ENCODE results near the gene CHRNA7.

The CHRNA7 gene

DNA sequence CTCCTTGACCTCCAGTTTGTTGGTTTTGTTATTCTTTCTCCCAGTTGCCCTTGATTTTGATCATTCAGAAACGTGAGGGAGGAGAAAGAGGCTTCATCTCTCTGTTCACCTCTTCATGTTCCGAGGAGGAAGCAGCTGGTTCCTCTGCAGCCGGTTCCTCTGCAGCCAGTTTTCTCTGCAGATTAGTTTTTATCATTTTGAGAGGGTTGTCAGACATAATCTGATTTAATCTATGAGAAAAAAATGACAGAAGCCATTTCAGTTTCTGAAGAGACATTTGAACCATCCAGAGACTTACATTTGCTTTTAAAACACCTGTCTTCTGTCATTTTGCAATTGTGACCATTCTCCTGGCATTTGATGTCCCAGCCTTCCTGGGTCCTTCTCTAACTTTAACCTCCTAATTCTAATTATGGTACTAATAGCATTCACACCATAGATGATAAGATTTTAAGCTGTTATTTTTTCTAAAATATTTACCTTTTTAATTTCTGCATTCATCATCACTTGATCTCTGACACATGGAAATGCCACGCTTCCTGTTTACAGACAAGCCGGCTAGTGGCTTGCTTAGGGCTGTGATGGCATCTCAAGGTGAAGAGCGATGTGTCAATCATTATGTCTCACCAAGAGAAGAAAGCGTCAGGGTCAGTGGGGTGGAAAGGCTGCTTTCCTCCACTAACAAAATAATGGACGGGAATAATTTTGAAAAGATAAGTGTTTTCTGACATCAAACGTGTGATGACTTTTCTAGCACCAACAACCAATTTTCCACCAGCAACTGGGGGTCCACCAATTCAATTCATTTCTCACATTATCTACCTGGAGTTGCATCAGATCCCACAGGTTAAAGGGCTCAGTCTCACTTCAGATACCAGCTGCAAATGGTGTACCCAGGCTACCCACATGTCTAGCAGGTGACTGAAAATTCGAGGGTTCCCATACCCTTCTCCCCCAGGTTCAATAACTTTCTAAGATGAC, 76.4 kb downstream of the CHRNA7 start:
- no peak overlapping the region for H3K4me3 ChIP-seq (ENCODE audit: low read depth in 1 of 2, low read length in 2 of 2)

DNA sequence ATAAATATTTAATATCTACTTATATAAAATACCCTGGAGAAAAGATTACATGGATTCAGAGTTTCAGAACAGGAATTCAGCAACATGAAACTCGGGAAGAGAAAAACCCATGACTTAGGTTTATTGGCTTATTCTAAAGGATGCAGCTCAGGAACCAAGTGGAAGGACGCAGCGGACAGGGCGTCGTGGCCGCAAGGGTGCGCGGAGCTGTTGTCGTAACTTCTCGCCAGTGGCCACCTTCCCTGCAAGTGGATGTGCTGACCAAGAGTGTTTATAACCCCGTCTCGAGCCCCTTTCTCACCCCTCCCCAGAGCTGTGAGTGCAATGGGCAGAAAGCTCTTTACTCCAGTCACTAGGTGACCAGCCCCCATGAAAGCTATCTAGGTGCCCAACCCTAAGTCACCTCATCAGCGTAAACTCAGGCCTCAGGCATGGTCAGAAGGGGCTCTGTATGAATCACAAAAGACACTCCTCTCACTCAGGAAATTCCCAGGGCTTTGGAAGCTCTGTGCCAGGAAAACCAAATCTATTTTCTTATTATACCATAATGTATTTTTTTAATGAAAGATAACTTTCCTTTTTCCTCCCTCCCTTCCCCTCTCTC, 77.3 kb downstream of the CHRNA7 start:
- H3K4me3 ChIP-seq (ENCODE audit: low read depth in 1 of 2, low read length in 2 of 2): no peak overlapping the region
- no peaks in the 10 kb centered on the region for H3K36me3 ChIP-seq (ENCODE audit: control insufficient read depth in 1 of 2, insufficient read depth in 2 of 2, low read length in 2 of 2)
- no peaks in the 10 kb centered on the region for H3K27me3 ChIP-seq (ENCODE audit: low read depth, low read length)
- no peaks in the 10 kb centered on the region for H3K4me1 ChIP-seq (ENCODE audit: control insufficient read depth in 1 of 2, insufficient read depth in 2 of 2, low read length in 2 of 2)
- no peak overlapping the region for H3K27ac ChIP-seq (ENCODE audit: low read length)
- H3K9me3 ChIP-seq (ENCODE audit: control insufficient read depth in 1 of 2, low read length in 2 of 2): no peaks in the 10 kb centered on the region

More for the DNA sequence above, 76.4 kb downstream of the CHRNA7 start:
- Histone ChIP-seq H3K9me3 (ENCODE audit: control insufficient read depth in 1 of 2, low read length in 2 of 2) (no peaks in the 10 kb centered on the region), H3K27me3 (ENCODE audit: low read depth, low read length) (no peaks in the 10 kb centered on the region), H3K4me1 (ENCODE audit: control insufficient read depth in 1 of 2, insufficient read depth in 2 of 2, low read length in 2 of 2) (no peaks in the 10 kb centered on the region), H3K27ac (ENCODE audit: low read length) (no peak overlapping the region), H3K36me3 (ENCODE audit: control insufficient read depth in 1 of 2, insufficient read depth in 2 of 2, low read length in 2 of 2) (no peaks in the 10 kb centered on the region)

DNA sequence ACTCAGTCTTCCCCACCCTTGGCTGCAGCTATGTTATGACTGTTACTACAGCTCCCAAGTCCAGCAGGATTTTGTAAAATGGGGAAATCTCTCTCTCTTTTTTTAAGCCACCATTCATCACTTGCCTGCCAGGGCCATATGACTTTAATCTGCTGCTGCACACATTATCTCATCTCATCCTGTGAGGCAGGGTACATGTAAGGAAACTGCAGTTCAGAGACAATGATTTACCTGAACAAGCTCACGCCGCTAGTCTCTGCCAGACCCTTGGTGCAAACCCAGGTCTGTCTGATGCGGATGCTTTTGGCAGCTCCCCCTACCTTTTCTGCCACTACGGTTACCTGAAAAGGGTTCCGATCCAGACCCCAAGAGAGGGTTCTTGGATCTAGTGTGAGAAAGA, 78.3 kb downstream of the CHRNA7 start:
- Histone ChIP-seq H3K36me3 (ENCODE audit: control insufficient read depth in 1 of 2, insufficient read depth in 2 of 2, low read length in 2 of 2) (no peaks in the 10 kb centered on the region), H3K4me1 (ENCODE audit: control insufficient read depth in 1 of 2, insufficient read depth in 2 of 2, low read length in 2 of 2) (no peaks in the 10 kb centered on the region), H3K27me3 (ENCODE audit: low read depth, low read length) (no peaks in the 10 kb centered on the region), H3K4me3 (ENCODE audit: low read depth in 1 of 2, low read length in 2 of 2) (no peak overlapping the region), H3K9me3 (ENCODE audit: control insufficient read depth in 1 of 2, low read length in 2 of 2) (no peaks in the 10 kb centered on the region), H3K27ac (ENCODE audit: low read length) (no peak overlapping the region)

DNA sequence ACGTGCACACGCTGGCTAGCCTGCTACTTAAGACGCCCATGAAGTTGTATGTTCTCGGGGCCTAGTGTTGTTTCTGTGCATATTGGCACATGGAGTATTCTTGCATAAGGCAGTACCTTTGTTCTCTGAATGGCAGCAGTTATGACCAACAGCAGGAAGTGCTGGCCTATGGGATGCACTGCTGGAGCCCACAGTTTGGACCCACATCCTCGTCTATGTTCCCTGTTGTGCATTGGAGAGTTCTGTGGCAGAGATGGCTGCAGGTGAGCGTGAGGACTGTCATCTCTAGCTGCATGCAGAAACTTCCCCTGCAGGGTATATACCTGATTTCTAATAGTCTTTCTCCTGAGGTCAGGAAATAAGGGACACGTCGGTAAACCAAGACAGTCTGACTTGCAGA, 81.8 kb downstream of the CHRNA7 start:
- H3K27ac ChIP-seq (ENCODE audit: low read length): no peak overlapping the region
- H3K36me3 ChIP-seq (ENCODE audit: control insufficient read depth in 1 of 2, insufficient read depth in 2 of 2, low read length in 2 of 2): no peaks in the 10 kb centered on the region
- H3K9me3 ChIP-seq (ENCODE audit: control insufficient read depth in 1 of 2, low read length in 2 of 2): no peaks in the 10 kb centered on the region
- no peaks in the 10 kb centered on the region for H3K27me3 ChIP-seq (ENCODE audit: low read depth, low read length)
- no peaks in the 10 kb centered on the region for H3K4me1 ChIP-seq (ENCODE audit: control insufficient read depth in 1 of 2, insufficient read depth in 2 of 2, low read length in 2 of 2)
- no peak overlapping the region for H3K4me3 ChIP-seq (ENCODE audit: low read depth in 1 of 2, low read length in 2 of 2)

DNA sequence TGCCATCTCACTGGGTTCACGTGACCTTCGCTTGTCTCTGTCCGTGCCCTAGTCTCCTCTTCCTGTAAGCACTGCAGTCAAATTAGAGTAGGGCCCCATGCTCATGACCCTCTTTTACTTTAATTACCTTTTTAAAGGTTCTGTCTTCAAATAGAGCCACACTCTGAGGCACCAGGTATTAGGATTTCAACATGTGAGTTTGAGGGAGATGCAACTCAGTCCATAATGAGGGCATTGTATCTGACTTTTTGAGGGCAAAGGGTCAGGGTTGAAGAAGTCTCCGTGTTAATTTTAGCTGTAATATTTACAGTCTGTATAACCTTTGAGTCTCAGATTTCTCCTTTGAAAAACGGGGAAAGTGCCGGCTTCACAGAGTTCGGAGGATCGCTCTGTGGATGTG, 82.9 kb downstream of the CHRNA7 start:
- H3K27ac ChIP-seq (ENCODE audit: low read length): no peak overlapping the region
- H3K4me3 ChIP-seq (ENCODE audit: low read depth in 1 of 2, low read length in 2 of 2): no peak overlapping the region
- no peaks in the 10 kb centered on the region for H3K36me3 ChIP-seq (ENCODE audit: control insufficient read depth in 1 of 2, insufficient read depth in 2 of 2, low read length in 2 of 2)
- no peaks in the 10 kb centered on the region for H3K4me1 ChIP-seq (ENCODE audit: control insufficient read depth in 1 of 2, insufficient read depth in 2 of 2, low read length in 2 of 2)
- H3K27me3 ChIP-seq (ENCODE audit: low read depth, low read length): no peaks in the 10 kb centered on the region
- no peaks in the 10 kb centered on the region for H3K9me3 ChIP-seq (ENCODE audit: control insufficient read depth in 1 of 2, low read length in 2 of 2)

DNA sequence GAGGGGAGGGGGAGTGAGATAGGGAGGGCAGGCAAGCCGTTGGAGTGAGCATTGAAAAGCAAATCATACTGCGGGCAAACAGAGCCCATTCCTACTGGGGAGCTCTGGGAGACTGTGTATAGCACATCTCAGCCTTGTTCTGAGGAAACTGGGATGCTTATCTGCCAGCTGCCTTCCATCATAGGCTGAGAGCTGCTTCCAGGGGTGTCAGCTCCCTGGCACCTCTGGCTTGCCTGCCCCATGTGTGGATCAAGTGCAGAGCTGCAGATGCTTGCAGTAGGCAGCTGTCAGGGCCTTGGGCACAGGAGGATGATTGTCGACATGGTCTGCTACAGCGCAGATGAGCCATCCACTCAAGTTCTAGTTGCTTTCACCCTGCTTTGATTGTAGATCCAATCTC, 86.8 kb downstream of the CHRNA7 start:
- Histone ChIP-seq H3K4me3 (ENCODE audit: low read depth in 1 of 2, low read length in 2 of 2) (no peak overlapping the region), H3K4me1 (ENCODE audit: control insufficient read depth in 1 of 2, insufficient read depth in 2 of 2, low read length in 2 of 2) (no peaks in the 10 kb centered on the region), H3K27ac (ENCODE audit: low read length) (no peak overlapping the region), H3K27me3 (ENCODE audit: low read depth, low read length) (no peaks in the 10 kb centered on the region), H3K36me3 (ENCODE audit: control insufficient read depth in 1 of 2, insufficient read depth in 2 of 2, low read length in 2 of 2) (no peaks in the 10 kb centered on the region), H3K9me3 (ENCODE audit: control insufficient read depth in 1 of 2, low read length in 2 of 2) (no peaks in the 10 kb centered on the region)

DNA sequence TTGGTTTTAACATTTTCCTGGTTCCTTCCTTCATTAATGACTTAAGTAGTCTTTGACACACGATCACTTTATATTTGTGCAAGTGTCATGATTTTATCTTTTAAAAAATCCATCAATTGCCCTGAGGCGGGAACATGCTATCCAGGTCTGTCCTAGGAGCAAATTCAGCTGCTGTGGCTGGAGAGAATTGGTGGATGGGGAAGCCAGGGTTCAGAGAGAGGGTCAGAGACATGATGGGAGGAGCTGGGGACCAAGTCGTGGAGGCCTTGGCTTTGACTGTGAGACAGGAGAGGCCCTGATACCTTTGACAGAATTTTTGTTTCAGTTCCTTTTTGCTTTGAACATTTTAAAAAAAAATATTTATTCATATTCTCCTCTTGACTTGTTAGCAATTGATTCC, 89.0 kb downstream of the CHRNA7 start:
- Histone ChIP-seq H3K27me3 (ENCODE audit: low read depth, low read length) (no peaks in the 10 kb centered on the region), H3K36me3 (ENCODE audit: control insufficient read depth in 1 of 2, insufficient read depth in 2 of 2, low read length in 2 of 2) (no peaks in the 10 kb centered on the region), H3K4me1 (ENCODE audit: control insufficient read depth in 1 of 2, insufficient read depth in 2 of 2, low read length in 2 of 2) (no peaks in the 10 kb centered on the region), H3K27ac (ENCODE audit: low read length) (no peak overlapping the region), H3K9me3 (ENCODE audit: control insufficient read depth in 1 of 2, low read length in 2 of 2) (no peaks in the 10 kb centered on the region), H3K4me3 (ENCODE audit: low read depth in 1 of 2, low read length in 2 of 2) (no peak overlapping the region)

DNA sequence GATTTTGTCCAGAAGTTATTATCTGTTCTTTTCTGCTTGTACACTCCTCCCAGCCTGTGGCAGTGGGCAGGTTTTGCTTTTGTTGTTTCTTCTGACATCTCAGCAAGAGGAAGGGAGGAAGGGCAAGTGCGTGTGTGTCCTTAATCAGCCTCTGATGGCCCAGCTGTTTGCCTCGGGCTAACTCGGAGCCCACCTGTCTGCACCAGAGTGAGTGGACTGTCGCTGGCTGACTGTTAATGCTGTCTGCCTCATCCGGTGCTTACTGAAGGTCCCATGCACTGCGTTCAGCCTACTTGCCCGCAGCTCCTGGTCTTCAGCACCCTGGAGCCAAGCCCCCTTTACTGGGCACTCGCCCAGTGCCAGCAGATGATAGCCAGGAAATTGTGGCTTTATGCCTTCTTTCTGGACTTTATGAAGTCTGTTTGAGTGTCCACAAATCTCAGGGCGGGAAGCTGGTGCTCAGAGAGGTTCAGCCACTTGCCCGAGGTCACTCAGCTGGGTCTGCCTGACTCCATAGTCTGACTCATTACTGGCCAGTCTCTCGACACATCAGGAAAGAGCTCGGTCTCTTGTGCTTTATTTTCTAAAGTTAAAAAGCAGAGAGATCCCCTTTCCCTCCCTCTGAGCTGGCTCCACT, 89.5 kb downstream of the CHRNA7 start:
- no peaks in the 10 kb centered on the region for H3K4me1 ChIP-seq (ENCODE audit: control insufficient read depth in 1 of 2, insufficient read depth in 2 of 2, low read length in 2 of 2)
- H3K36me3 ChIP-seq (ENCODE audit: control insufficient read depth in 1 of 2, insufficient read depth in 2 of 2, low read length in 2 of 2): no peaks in the 10 kb centered on the region
- no peaks in the 10 kb centered on the region for H3K27me3 ChIP-seq (ENCODE audit: low read depth, low read length)
- no peaks in the 10 kb centered on the region for H3K9me3 ChIP-seq (ENCODE audit: control insufficient read depth in 1 of 2, low read length in 2 of 2)
- no peak overlapping the region for H3K4me3 ChIP-seq (ENCODE audit: low read depth in 1 of 2, low read length in 2 of 2)
- H3K27ac ChIP-seq (ENCODE audit: low read length): no peak overlapping the region

DNA sequence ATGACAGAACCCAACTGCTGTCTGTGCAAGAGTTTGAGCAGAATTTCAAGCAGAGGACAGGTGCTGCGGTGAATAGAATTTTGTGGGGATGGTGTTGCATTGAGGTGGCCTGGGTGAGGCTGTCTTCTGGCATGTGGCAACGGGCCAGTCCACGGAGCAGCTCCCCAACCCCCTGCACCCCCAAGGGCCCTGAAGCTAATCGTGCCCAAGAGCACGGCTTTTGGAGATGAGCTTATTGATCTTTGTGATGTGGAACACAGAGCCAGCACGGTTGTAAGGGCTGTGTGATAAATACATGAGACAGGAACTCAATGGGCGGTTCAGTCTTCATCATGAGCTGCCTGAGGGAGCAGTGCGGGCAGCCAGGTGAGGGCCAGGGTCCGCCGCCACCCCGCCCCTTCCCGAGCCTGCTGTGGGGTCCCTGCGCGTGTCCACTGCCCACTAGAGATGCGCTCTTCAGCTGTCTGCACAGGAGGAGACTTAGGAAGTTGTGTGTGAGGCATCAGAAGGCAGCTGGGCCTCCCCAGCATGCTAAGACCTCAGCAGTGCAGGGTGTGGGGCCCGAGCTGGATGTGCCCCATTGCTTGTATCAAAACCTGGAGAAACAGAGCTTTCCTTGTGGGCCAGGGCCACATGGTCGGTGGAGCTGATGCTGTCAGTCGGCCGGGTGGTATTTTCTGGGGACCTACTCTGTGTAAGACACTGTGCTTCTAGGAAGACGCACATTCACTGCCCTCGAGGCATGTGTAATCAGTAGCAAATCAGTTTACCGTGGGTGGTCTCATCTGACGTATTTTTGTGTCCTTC, 90.5 kb downstream of the CHRNA7 start:
- Histone ChIP-seq H3K9me3 (ENCODE audit: control insufficient read depth in 1 of 2, low read length in 2 of 2) (no peaks in the 10 kb centered on the region), H3K4me3 (ENCODE audit: low read depth in 1 of 2, low read length in 2 of 2) (no peak overlapping the region), H3K27ac (ENCODE audit: low read length) (no peak overlapping the region), H3K36me3 (ENCODE audit: control insufficient read depth in 1 of 2, insufficient read depth in 2 of 2, low read length in 2 of 2) (no peaks in the 10 kb centered on the region), H3K27me3 (ENCODE audit: low read depth, low read length) (no peaks in the 10 kb centered on the region), H3K4me1 (ENCODE audit: control insufficient read depth in 1 of 2, insufficient read depth in 2 of 2, low read length in 2 of 2) (no peaks in the 10 kb centered on the region)

DNA sequence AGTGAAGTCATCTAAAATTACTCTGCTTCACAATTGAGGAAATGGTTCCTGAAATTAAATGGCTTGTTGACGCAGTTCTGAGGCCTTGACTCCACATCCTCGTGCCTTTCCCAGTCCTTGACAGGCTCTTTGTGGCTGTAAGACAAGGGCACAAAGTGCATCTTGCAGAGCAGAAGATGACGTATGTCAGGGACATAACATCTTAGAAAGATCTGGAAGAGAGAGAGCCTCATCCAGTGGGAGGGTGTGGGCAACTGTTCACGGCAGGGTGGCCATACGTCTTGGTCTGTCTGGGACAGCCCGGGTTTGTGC, 91.0 kb downstream of the CHRNA7 start:
- Histone ChIP-seq H3K4me1 (ENCODE audit: control insufficient read depth in 1 of 2, insufficient read depth in 2 of 2, low read length in 2 of 2) (no peaks in the 10 kb centered on the region), H3K36me3 (ENCODE audit: control insufficient read depth in 1 of 2, insufficient read depth in 2 of 2, low read length in 2 of 2) (no peaks in the 10 kb centered on the region), H3K27me3 (ENCODE audit: low read depth, low read length) (no peaks in the 10 kb centered on the region), H3K4me3 (ENCODE audit: low read depth in 1 of 2, low read length in 2 of 2) (no peak overlapping the region), H3K9me3 (ENCODE audit: control insufficient read depth in 1 of 2, low read length in 2 of 2) (no peaks in the 10 kb centered on the region), H3K27ac (ENCODE audit: low read length) (no peak overlapping the region)

DNA sequence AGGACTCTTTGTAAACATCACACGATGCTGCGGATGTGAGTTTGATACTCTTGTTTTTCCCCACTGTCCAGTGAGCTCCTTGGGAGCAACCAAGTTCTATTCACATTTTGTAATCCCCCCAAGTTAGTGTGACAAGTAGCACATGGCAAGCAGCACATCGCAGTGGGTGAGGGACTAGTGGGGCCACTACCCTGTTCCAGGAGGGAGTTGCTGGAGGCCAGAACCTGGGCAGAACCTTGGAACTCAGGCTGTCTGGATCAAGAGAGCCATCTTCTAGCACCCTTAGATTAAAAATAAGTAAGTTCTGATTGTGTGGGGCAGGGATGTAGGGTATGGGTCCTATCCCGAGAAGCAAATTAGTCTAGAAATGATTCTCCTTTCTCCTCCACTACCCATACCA, 91.7 kb downstream of the CHRNA7 start:
- no peaks in the 10 kb centered on the region for H3K27me3 ChIP-seq (ENCODE audit: low read depth, low read length)
- no peak overlapping the region for H3K27ac ChIP-seq (ENCODE audit: low read length)
- H3K9me3 ChIP-seq (ENCODE audit: control insufficient read depth in 1 of 2, low read length in 2 of 2): no peaks in the 10 kb centered on the region
- no peaks in the 10 kb centered on the region for H3K36me3 ChIP-seq (ENCODE audit: control insufficient read depth in 1 of 2, insufficient read depth in 2 of 2, low read length in 2 of 2)
- no peak overlapping the region for H3K4me3 ChIP-seq (ENCODE audit: low read depth in 1 of 2, low read length in 2 of 2)
- H3K4me1 ChIP-seq (ENCODE audit: control insufficient read depth in 1 of 2, insufficient read depth in 2 of 2, low read length in 2 of 2): no peaks in the 10 kb centered on the region
